K562 (cell line): ENCODE measurements around the gene ATXN3. TPM values are rescaled to one million over a fixed set of nuclear protein-coding genes. Genes with fewer than 3 reads are reported as not detected.
A peak's percentile ranks its signal among the peaks of the same experiment; 100 is the strongest.

Experiments
- ATAC-seq: fragments of 200-7000 bp; cut with Tn5 transposase; 3 replicates; pipeline ENCODE4 v1.9.1; 2020; ENCODE audit warnings: moderate library complexity
- BruUV-seq: library from RNA; stranded (reverse); fragments of 400-500 nt; replicated peaks from 2 replicates; lab custom pipeline; 2021; lab: Mats Ljungman, UMichigan
- CTCF ChIA-PET: fragments of 300-600 bp; formaldehyde crosslinking; extraction: SDS; loops from one replicate; lab custom pipeline; 2021; ENCODE audit warnings: low intra/inter-chr PET ratio; lab: Yijun Ruan, JAX
- POLR2A ChIA-PET: fragments of 300-600, 350-650 bp; sonication (Branson Sonifier 250); formaldehyde crosslinking; extraction: SDS; loops from one replicate; lab custom pipeline; 2021; ENCODE audit warnings: antibody characterized with exemption, inconsistent platforms; lab: Yijun Ruan, JAX
- DNase-seq, 4 experiments: peaks; one replicate each; pipeline versions ENCODE4 v3.0.0 to v3.0.0-alpha.2; 2011 to 2018; ENCODE audit warnings: low spot score in 3 of 4, mixed read lengths in 3 of 4; ENCODE audit errors: extremely low read depth in 1 of 4
- FAIRE-seq: peaks from 2 replicates; lab custom pipeline; 2011; peaks lifted over from hg19 to GRCh38; lab: Jason Lieb, UNC
- H2AFZ ChIP-seq: 2 replicates; pipeline ENCODE4 v1.6.0; 2011; ENCODE audit warnings: low read depth, low read length, control low read depth, inconsistent platforms
- H3K27ac ChIP-seq: fragments of 200-600 bp; 3 replicates; pipeline ENCODE4 v1.8.0; 2011; ENCODE audit warnings: low read depth, mild to moderate bottlenecking, control low read depth, inconsistent platforms, low read length, moderate library complexity, mixed read lengths; ENCODE audit errors: extremely low read depth
- H3K27me3 ChIP-seq, 2 experiments: fragments of 300-600 bp in 1 of 2; 2 replicates in 1 of 2; 3 replicates in 1 of 2; pipeline versions ENCODE4 v1.6.0 to v1.8.0; 2011; ENCODE audit warnings: inconsistent platforms in 2 of 2, low read length in 2 of 2, mild to moderate bottlenecking in 1 of 2, mixed read lengths in 1 of 2, moderate library complexity in 1 of 2; ENCODE audit not compliant: control insufficient read depth in 2 of 2, insufficient read depth in 2 of 2
- H3K36me3 ChIP-seq: fragments of 300-600 bp; 3 replicates; pipeline ENCODE4 v1.8.0; 2011; ENCODE audit warnings: mild to moderate bottlenecking, low read length, inconsistent platforms; ENCODE audit not compliant: control insufficient read depth, insufficient read depth
- H3K4me1 ChIP-seq, 2 experiments: fragments of 200-600 bp in 1 of 2; replicated peaks in 1 of 2; 2 replicates in 1 of 2; 3 replicates in 1 of 2; pipeline versions ENCODE4 v1.5.1 to v1.8.0; 2011; ENCODE audit warnings: inconsistent platforms in 2 of 2, low read length in 2 of 2, mild to moderate bottlenecking in 1 of 2, mixed read lengths in 1 of 2, moderate library complexity in 1 of 2; ENCODE audit not compliant: control insufficient read depth in 2 of 2, insufficient read depth in 2 of 2
- H3K4me2 ChIP-seq: 2 replicates; pipeline ENCODE4 v1.6.1; 2011; ENCODE audit warnings: low read length, control low read depth, inconsistent platforms, mixed read lengths; ENCODE audit not compliant: insufficient read depth
- H3K4me3 ChIP-seq: fragments of 200-600 bp; sonication (generic), shearing (Covaris generic); 2 replicates; pipeline ENCODE4 v1.5.1; 2016; ENCODE audit warnings: control low read depth, inconsistent platforms
- H3K79me2 ChIP-seq: fragments of 200-600 bp; 3 replicates; pipeline ENCODE4 v1.8.0; 2011; ENCODE audit warnings: low read length, inconsistent platforms; ENCODE audit not compliant: control insufficient read depth, insufficient read depth
- H3K9ac ChIP-seq, 2 experiments: 2 replicates each; pipeline versions ENCODE4 v1.6.0 to v1.6.1; 2011; ENCODE audit warnings: low read depth in 2 of 2, low read length in 2 of 2, control low read depth in 1 of 2, inconsistent platforms in 1 of 2, mild to moderate bottlenecking in 1 of 2, mixed read lengths in 1 of 2; ENCODE audit not compliant: insufficient read depth in 1 of 2
- H3K9me1 ChIP-seq: one replicate; pipeline ENCODE4 v1.6.0; 2011; ENCODE audit warnings: inconsistent platforms, mild to moderate bottlenecking, low read length, moderate library complexity; ENCODE audit not compliant: control insufficient read depth, insufficient read depth
- H3K9me3 ChIP-seq: replicated peaks from 2 replicates; pipeline ENCODE4 v1.5.1; 2011; ENCODE audit warnings: low read depth, low read length, inconsistent platforms; ENCODE audit not compliant: control insufficient read depth, insufficient read depth
- H4K20me1 ChIP-seq: replicated peaks from 2 replicates; pipeline ENCODE4 v1.6.1; 2011; ENCODE audit warnings: low read length, inconsistent platforms, mixed read lengths; ENCODE audit not compliant: control insufficient read depth, insufficient read depth
- ARID1B ChIP-seq: fragments of 450-650 bp; IDR thresholded peaks from 2 replicates; pipeline ENCODE4 v1.6.1; 2016; ENCODE audit warnings: antibody characterized with exemption, mild to moderate bottlenecking, inconsistent platforms
- CCNT2 ChIP-seq: IDR thresholded peaks from 2 replicates; pipeline ENCODE4 v1.6.1; 2011; ENCODE audit warnings: borderline replicate concordance, low read depth, mild to moderate bottlenecking, moderate library complexity, mixed read lengths, low read length; ENCODE audit not compliant: insufficient read length; ENCODE audit errors: extremely low read depth
- CREBBP ChIP-seq: IDR thresholded peaks from one replicate; pipeline ENCODE4 v1.6.1; 2012; ENCODE audit warnings: low read depth, mild to moderate bottlenecking, control low read depth, inconsistent platforms, low read length
- CXXC5 ChIP-seq: fragments of 250-450 bp; sonication (Bioruptor Pico); IDR thresholded peaks from 2 replicates; pipeline ENCODE4 v1.8.0; 2022; ENCODE audit warnings: inconsistent platforms, mild to moderate bottlenecking, moderate library complexity
- KDM5B ChIP-seq: fragments of 200-600 bp; sonication (generic); IDR thresholded peaks from 2 replicates; pipeline ENCODE4 v1.6.1; 2012; ENCODE audit warnings: low read depth, mild to moderate bottlenecking, moderate library complexity, low read length, control low read depth, inconsistent platforms; ENCODE audit not compliant: insufficient replicate concordance
- KLF13 ChIP-seq: fragments of 450-650 bp; IDR thresholded peaks from 2 replicates; pipeline ENCODE4 v1.6.1; 2016; ENCODE audit warnings: missing genetic modification characterization, low read depth, mild to moderate bottlenecking, missing compliant biosample characterization, moderate library complexity, borderline replicate concordance
- MTA2 ChIP-seq: fragments of 450-650 bp; IDR thresholded peaks from 2 replicates; pipeline ENCODE4 v1.6.1; 2016; ENCODE audit warnings: low read depth
- MYNN ChIP-seq, 2 experiments: sonication (generic); formaldehyde crosslinking in 1 of 2; IDR thresholded peaks; 2 replicates each; pipeline versions ENCODE4 v1.5.0 to v1.6.1; 2016 to 2020; ENCODE audit warnings: antibody characterized with exemption in 1 of 2, missing genetic modification reagents in 1 of 2
- NCOA2 ChIP-seq, 2 experiments: fragments of 450-650 bp; IDR thresholded peaks; 2 replicates each; pipeline ENCODE4 v1.6.1; 2018; ENCODE audit warnings: mild to moderate bottlenecking in 2 of 2, moderate library complexity in 1 of 2; ENCODE audit not compliant: partially characterized antibody in 2 of 2
- NFYB ChIP-seq: IDR thresholded peaks from 2 replicates; pipeline ENCODE4 v1.6.1; 2011; ENCODE audit warnings: mild to moderate bottlenecking, moderate library complexity; ENCODE audit not compliant: insufficient read length; ENCODE audit errors: extremely low read depth
- PCBP1 ChIP-seq: fragments of 200-400 bp; formaldehyde crosslinking; IDR thresholded peaks from 2 replicates; pipeline ENCODE4 v1.6.1; 2018; ENCODE audit warnings: mild to moderate bottlenecking, low read depth, low read length; ENCODE audit not compliant: poor library complexity, severe bottlenecking
- POLR3A ChIP-seq: IDR thresholded peaks from 2 replicates; pipeline ENCODE4 v1.6.1; 2011; ENCODE audit warnings: borderline replicate concordance, mild to moderate bottlenecking, moderate library complexity; ENCODE audit not compliant: insufficient read length, insufficient read depth; ENCODE audit errors: extremely low read depth
- RBBP5 ChIP-seq: fragments of 200-600 bp; sonication (generic); IDR thresholded peaks from 2 replicates; pipeline ENCODE4 v1.6.1; 2012; ENCODE audit warnings: borderline replicate concordance, mild to moderate bottlenecking, low read length, control low read depth, inconsistent platforms; ENCODE audit not compliant: insufficient read depth, poor library complexity, severe bottlenecking
- TFAP4 ChIP-seq: sonication (generic); formaldehyde crosslinking; IDR thresholded peaks from 2 replicates; pipeline ENCODE4 v1.8.0; 2022; ENCODE audit warnings: missing genetic modification reagents, mild to moderate bottlenecking, moderate library complexity, borderline replicate concordance
- TRIM24 ChIP-seq, 2 experiments: fragments of 450-650 bp; IDR thresholded peaks; 2 replicates each; pipeline ENCODE4 v1.6.1; 2016
- ZBTB1 ChIP-seq: sonication (generic); formaldehyde crosslinking; IDR thresholded peaks from 2 replicates; pipeline ENCODE4 v1.8.1; 2023; ENCODE audit warnings: missing genetic modification reagents, low read depth, mild to moderate bottlenecking, borderline replicate concordance
- ZKSCAN3 ChIP-seq: fragments of 250-450 bp; sonication (Bioruptor Pico); IDR thresholded peaks from 2 replicates; pipeline ENCODE4 v1.4.0; 2020
- ZKSCAN8 ChIP-seq: fragments of 200-800 bp; sonication (Bioruptor generic); IDR thresholded peaks from 2 replicates; pipeline ENCODE4 v1.6.1; 2016; ENCODE audit warnings: missing genetic modification characterization, missing compliant biosample characterization
- WGBS: fragments of 100-300 bp; shearing (Covaris generic); methylation state at CpG from one replicate; pipeline ENCODE4 v1.1.6; 2016; ENCODE audit warnings: low coverage, mixed read lengths; ENCODE audit not compliant: insufficient coverage; ENCODE audit errors: missing lambda C conversion rate; 5-methylcytosine and 5-hydroxymethylcytosine counted together
- in situ Hi-C: fragments of 300-500 bp; cut with MboI; formaldehyde crosslinking; loops from 4 replicates; pipeline ENCODE4 v1.15.0; 2018; ENCODE audit warnings: inconsistent platforms, mixed read lengths
- intact Hi-C: fragments of 100-400 bp; cut with micrococcal nuclease; formaldehyde crosslinking; loops from 2 replicates; pipeline ENCODE4 v1.14.2; 2022
- polyA plus RNA-seq, 8 experiments: library from polyadenylated mRNA; depleted of rRNA in 4 of 8; stranded (reverse) in 5 of 8; unstranded in 3 of 8; fragments of >200 nt; fragmentation: Nextera tagmentation in 2 of 8; fragmentation: Illumina TruSeq in 1 of 8; extraction: Ambion mirVana in 2 of 8; extraction: Trizol in 1 of 8; gene quantifications; 2 replicates each; pipeline versions ENCODE4 v1.2.1 to v1.2.3, GENCODE V29; 2011 to 2014; ENCODE audit warnings: inconsistent platforms in 1 of 8, missing spikeins in 1 of 8
- total RNA-seq, 7 experiments: library from RNA; depleted of rRNA in 6 of 7; stranded (reverse); fragments of >200 nt in 6 of 7; fragmentation: Illumina TruSeq in 2 of 7; extraction: Trizol in 2 of 7; gene quantifications; 2 replicates each; pipeline versions ENCODE4 v1.2.1 to v1.2.3, GENCODE V29; 2011 to 2021; ENCODE audit warnings: low replicate concordance in 1 of 7
- TF ChIP-seq, protein P1 (sequence below): IDR thresholded peaks from 3 replicates; pipeline ENCODE4 v1.6.1; 2011; ENCODE audit warnings: borderline replicate concordance, mild to moderate bottlenecking; ENCODE audit not compliant: insufficient read length, insufficient read depth

ATXN3 gene
- total and polyA plus RNA-seq, 9 of the 15 experiments (the other 6 are each of a cell fraction or from before 2014, with no cell fraction given): 11.3 to 25.0 (median 14.6) TPM

DNA sequence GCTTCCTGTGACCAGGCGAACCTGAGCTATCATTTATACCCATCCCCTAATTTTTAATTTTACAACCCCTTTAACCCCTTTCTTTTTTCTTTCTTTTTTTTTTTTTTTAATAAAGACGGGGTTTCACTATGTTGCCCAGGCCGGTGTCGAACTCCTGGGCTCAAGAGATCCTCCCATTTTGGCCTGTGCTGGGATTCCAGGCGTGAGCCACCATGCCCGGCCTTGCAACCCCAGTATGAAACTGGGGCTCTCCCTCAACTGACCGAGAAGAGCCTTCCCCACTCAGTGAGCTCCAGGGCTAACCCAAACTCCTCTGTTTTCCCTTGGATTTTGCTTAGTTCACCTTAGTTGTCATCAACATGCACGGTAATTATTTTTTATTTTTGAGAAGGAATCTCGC, 16.4 kb upstream of the ATXN3 start:
- no peak for DNase-seq
- POLR2A ChIA-PET: interaction anchor here (0.7 to 4.1 kb wide), 3 partner anchors 12 to 172 kb away, joined by 5 to 47 read pairs (median 26); partner anchors contain the start of gene ATXN3
- H2AFZ ChIP-seq: peak overlapping the region; percentile 99; the same call in 1 of the 2 replicates
- H3K9me1 ChIP-seq: no peaks in the 10 kb centered on the region
- in situ Hi-C loops: no loop called here
- peak overlapping the region; percentile 99 to 100 for H3K9ac ChIP-seq
- peak overlapping the region; percentile 93 for H3K4me2 ChIP-seq
- TF ChIP-seq NFYB: no peak
- TF ChIP-seq CREBBP: no peak
- no peak for TF ChIP-seq ARID1B
- TF ChIP-seq ZKSCAN8: no peak
- no peak for TF ChIP-seq ZBTB1 (CRISPR knock-in tag)
- TF ChIP-seq MYNN (IDR thresholded peaks at IDR 0.05): no peak
- TF ChIP-seq MYNN (CRISPR knock-in tag; IDR thresholded peaks at IDR 0.05): no peak
- TF ChIP-seq, protein P1, sequence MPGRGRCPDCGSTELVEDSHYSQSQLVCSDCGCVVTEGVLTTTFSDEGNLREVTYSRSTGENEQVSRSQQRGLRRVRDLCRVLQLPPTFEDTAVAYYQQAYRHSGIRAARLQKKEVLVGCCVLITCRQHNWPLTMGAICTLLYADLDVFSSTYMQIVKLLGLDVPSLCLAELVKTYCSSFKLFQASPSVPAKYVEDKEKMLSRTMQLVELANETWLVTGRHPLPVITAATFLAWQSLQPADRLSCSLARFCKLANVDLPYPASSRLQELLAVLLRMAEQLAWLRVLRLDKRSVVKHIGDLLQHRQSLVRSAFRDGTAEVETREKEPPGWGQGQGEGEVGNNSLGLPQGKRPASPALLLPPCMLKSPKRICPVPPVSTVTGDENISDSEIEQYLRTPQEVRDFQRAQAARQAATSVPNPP: no peak
- TF ChIP-seq CXXC5 (CRISPR knock-in tag): no peak
- TF ChIP-seq POLR3A: no peak
- no peak for TF ChIP-seq RBBP5
- TF ChIP-seq PCBP1: no peak
- TF ChIP-seq TFAP4: no peak
- no peak for TF ChIP-seq MTA2
- no peak for TF ChIP-seq CCNT2
- TF ChIP-seq TRIM24 (IDR thresholded peaks at IDR 0.05): no peak
- no peak for TF ChIP-seq NCOA2 (IDR thresholded peaks at IDR 0.05; ENCODE audit: partially characterized antibody in 2 of 2)
- TF ChIP-seq KLF13 (tag): no peak
- no peak for TF ChIP-seq ZKSCAN3
- TF ChIP-seq KDM5B: no peak
- 0% methylated on average over 5 of the region's 9 CpGs for WGBS
- no peaks in the 10 kb centered on the region for H3K27me3 ChIP-seq
- H4K20me1 ChIP-seq: no peaks in the 10 kb centered on the region
- H3K79me2 ChIP-seq: peaks cover 60% of the 10 kb centered on the region
- H3K4me3 ChIP-seq: peak overlapping the region; percentile 95
- no peak for FAIRE-seq
- H3K27ac ChIP-seq: peak overlapping the region; percentile 99
- peaks cover 12% of the 10 kb centered on the region in 2 experiments; a peak in 4 of 5 replicates for H3K4me1 ChIP-seq
- CTCF ChIA-PET: no interaction called here
- BruUV-seq: no TSS peak
- peaks cover 61% of the 10 kb centered on the region for H3K36me3 ChIP-seq
- ATAC-seq: peak; percentile 39
- H3K9me3 ChIP-seq: no peaks in the 10 kb centered on the region
- intact Hi-C loops: no loop called here
